Activated T-cell treated with anti-CD3 and anti-CD28 coated beads, Interleukin-2, amount 50 U/mL, for 24 hours (primary cell): ENCODE data around the gene GRK2.

Experiments
- DNase-seq: peaks from one replicate; pipeline ENCODE4 v3.0.0-alpha.2; 2020
- H3K27ac Mint-ChIP-seq: 2 replicates; pipeline ENCODE4 v1.8.0; 2020; ENCODE audit warnings: mild to moderate bottlenecking, mixed read lengths
- H3K27me3 Mint-ChIP-seq: 2 replicates; pipeline ENCODE4 v1.8.0; 2020; ENCODE audit warnings: mixed read lengths
- H3K36me3 Mint-ChIP-seq: 2 replicates; pipeline ENCODE4 v1.8.0; 2020; ENCODE audit warnings: low read depth, mixed read lengths
- H3K4me1 Mint-ChIP-seq: 2 replicates; pipeline ENCODE4 v1.8.0; 2020; ENCODE audit warnings: low read depth, mixed read lengths
- H3K4me3 Mint-ChIP-seq: 2 replicates; pipeline ENCODE4 v1.8.0; 2020; ENCODE audit warnings: mild to moderate bottlenecking, moderate library complexity, mixed read lengths
- H3K9me3 Mint-ChIP-seq: 2 replicates; pipeline ENCODE4 v1.8.0; 2020; ENCODE audit warnings: mixed read lengths

Gene GRK2

DNA sequence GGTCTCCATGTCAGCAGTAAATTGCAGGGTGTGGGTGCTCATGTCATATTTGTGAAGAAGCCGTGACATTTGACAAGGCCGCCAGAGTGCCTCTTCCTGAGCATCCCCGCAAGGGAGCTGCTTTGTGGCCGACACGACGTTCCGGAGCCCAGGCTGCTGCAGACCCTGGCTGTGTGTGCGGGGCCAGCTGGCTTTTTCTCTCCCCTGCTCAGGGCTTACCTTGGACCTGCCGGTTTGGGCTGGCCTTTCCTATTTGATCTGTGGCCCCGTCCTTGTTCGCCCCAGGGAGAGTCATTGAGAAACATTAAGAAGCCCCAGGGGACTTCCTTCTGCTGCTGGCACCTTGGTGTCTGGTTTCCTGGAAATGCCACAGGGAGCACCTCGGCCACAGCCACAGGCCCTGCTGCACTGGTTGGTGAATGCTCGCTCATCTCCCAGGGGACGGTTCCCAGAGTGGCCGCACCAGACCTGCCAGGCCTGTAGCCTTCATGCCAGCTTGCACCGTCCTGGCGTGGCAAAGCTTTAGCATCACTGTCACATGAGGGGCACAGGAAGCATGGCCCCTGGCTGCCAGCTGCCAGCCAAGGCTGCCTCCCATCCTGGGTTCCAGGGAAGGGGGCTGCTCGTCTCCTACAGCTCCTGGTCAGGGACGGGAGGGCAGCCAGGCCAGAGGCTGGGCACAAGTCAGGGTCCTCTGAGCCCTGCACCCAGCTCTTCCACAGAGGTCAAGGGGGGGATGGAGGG is 5.4 kb downstream of the GRK2 start:
- no peaks in the 10 kb centered on the region for H3K9me3 Mint-ChIP-seq
- H3K27me3 Mint-ChIP-seq: no peaks in the 10 kb centered on the region
- peaks cover 97% of the 10 kb centered on the region for H3K36me3 Mint-ChIP-seq
- H3K27ac Mint-ChIP-seq: peak overlapping the region; percentile 99
- H3K4me1 Mint-ChIP-seq: peaks cover 89% of the 10 kb centered on the region
- H3K4me3 Mint-ChIP-seq: peak overlapping the region; percentile 95
- peak; percentile 81 for DNase-seq

DNA sequence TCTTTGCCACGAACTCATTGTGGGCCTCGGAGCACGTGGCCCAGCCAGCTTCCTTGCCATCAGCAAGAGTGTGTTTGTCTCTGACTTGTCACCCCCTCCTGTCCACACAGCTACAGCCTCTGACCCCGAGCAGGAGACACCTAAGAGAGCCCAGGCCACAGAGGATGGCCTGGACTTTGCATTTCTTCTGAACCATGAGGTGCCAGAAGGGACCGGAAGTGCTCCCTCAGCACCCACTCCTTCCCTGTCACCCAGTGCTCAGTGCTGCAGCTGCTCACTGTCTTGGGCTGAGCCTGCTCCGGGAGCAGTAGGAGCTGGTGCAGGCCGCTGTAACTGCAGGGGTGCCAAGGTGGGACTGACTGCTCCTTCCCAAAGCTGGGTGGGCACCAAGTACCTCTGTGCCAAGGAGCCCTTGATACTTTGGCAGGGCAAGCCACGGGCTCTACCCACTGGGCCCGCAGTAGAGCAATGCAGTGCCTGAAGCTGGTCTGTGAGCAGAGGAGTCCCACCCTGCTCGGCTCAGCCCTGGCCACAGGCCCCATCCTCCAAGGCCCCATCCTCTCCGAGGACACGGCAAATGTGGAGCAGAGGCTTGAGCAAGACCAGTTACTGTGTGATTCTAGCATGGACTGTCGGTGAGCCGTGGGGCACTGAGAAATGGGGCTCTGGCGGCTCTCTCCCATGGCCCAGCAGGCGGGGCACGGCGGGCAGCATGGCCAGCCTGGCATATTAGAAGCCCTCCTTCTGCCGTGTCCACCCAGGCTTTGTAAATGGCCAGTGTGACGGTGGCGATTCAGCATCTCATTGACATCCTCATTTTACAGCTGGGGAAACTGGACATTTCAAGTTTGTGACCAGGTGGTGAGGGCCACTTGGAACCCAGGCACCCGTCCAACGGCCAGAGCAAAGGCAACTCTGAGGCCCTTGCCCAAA is 6.3 kb downstream of the GRK2 start:
- H3K36me3 Mint-ChIP-seq: peaks cover 99% of the 10 kb centered on the region
- peak; percentile 77 for DNase-seq
- peaks cover 98% of the 10 kb centered on the region for H3K4me1 Mint-ChIP-seq
- H3K4me3 Mint-ChIP-seq: peak overlapping the region; percentile 95
- no peaks in the 10 kb centered on the region for H3K9me3 Mint-ChIP-seq
- H3K27ac Mint-ChIP-seq: peak overlapping the region; percentile 99
- H3K27me3 Mint-ChIP-seq: no peaks in the 10 kb centered on the region

DNA sequence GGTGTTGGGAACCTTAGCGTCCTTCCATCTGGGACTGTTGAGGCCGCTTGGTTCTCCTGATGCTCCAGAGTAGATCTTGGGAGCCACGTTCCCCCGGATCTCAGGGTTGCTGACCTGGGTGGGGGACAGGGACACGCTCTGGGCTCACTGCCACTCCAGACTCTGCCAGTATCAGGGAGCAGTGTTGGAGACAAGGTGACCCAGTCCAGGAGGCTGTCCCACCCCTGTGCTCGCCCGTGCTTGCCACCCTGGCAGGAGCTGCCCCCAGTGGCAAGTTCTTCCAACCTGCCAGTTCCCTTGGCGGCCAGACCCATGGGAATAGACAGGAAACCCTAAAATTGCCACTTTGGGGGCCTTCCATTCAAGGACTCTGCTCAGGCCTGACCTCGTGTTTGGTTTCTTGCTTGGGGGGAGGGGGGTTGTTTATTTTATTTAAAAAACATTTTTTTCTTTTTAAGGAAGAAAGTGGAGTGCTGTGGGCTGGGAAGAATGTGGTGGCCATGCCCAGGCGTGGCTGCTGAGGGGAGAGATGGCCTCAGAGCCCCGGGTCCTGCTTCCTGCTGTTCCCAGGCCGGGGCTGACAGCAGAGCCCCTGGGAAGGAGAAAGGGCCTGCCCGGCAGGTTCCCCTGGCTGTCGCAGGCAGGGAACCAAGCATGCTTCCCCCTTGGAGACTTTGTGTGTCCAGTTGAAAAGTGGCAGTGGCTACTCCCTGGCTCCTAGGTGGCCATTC is 7.2 kb downstream of the GRK2 start:
- H3K4me1 Mint-ChIP-seq: peaks cover 99% of the 10 kb centered on the region
- peak; percentile 55 for DNase-seq
- no peaks in the 10 kb centered on the region for H3K9me3 Mint-ChIP-seq
- peaks cover 99% of the 10 kb centered on the region for H3K36me3 Mint-ChIP-seq
- no peaks in the 10 kb centered on the region for H3K27me3 Mint-ChIP-seq
- peak overlapping the region; percentile 99 for H3K27ac Mint-ChIP-seq
- peak overlapping the region; percentile 95 for H3K4me3 Mint-ChIP-seq

DNA sequence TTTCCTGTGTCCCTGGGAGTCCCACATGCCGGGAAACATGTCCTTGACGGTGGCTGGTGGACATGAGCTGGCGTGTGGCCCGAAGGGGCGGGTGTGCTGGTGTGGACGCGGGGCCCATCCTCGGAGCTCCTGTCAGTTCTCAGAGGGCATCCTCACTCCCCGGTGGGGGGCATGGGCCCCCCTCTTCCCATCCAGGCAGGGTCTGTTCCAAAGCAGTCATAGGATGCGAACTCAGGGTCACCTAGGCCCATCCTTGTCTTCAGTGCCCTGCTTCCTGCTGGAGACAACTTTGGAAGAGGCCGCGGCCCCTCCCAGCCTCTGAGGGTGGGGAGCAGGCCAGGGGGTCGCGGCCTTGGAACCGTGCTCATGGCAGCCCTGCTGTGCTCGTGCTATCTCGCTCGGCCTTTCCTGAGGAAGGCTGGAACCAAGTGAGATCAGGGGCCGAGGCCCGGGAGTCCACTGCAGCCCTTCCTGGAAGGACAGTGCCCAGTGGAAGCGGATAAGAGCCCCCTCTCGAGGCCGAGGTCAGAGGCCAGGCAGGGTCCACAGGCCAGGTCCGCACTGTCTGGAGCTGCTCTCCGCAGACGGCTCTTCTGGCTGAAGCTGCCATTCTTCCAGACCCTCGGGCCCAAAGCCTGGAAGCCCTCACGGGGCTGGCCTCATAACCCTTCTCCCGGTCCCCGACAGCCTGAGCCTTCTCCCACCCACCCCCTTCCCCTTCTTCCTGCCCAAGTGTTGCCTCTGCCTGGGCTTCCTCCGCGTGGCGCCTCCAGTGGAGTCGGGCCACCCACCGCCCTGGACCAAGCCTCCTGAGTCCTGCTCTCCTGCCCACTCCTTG is 8.7 kb downstream of the GRK2 start:
- peak; percentile 40 for DNase-seq
- Mint-ChIP-seq H3K9me3 (no peaks in the 10 kb centered on the region), H3K27ac (peak overlapping the region; percentile 99), H3K27me3 (no peaks in the 10 kb centered on the region), H3K36me3 (peaks cover 99% of the 10 kb centered on the region), H3K4me1 (peaks cover 98% of the 10 kb centered on the region), H3K4me3 (peak overlapping the region; percentile 95)

GRCh38 chr11:67275606-67276409 is 9.5 kb downstream of the GRK2 start:
- Mint-ChIP-seq H3K27ac (peak overlapping the region; percentile 99), H3K36me3 (peaks cover 99% of the 10 kb centered on the region), H3K9me3 (no peaks in the 10 kb centered on the region), H3K4me3 (peak overlapping the region; percentile 81), H3K27me3 (no peaks in the 10 kb centered on the region), H3K4me1 (peaks cover 94% of the 10 kb centered on the region)
- DNase-seq: peak; percentile 64

DNA sequence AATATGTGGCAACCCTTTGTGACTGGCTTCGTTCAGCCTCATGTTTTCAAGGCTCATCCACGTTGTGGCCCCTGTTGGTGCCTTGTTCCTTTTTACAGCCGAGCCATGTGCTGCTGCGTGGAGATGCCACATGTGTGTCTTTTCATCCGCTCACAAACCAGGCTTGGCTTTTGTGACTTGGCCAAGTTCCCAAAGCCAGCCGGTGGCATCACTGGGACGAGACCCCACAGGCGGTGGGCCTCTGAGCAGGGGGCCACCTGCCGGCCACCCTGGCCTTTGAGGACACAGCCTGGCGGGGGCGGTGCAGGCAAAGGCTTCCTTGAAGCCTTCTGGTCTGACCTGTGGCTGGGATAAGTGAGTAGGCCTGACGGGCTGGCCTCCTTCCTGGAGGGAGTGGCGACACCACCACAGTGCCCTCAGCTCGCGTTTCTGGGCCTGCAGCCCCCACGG is 10.5 kb downstream of the GRK2 start:
- Mint-ChIP-seq H3K9me3 (no peaks in the 10 kb centered on the region), H3K36me3 (peaks cover 99% of the 10 kb centered on the region), H3K27ac (peak overlapping the region; percentile 99), H3K4me3 (peak overlapping the region; percentile 81), H3K27me3 (no peaks in the 10 kb centered on the region), H3K4me1 (peaks cover 84% of the 10 kb centered on the region)
- DNase-seq: peak; percentile 81

GRCh38 chr11:67277231-67277961 is 11.1 kb downstream of the GRK2 start:
- Mint-ChIP-seq H3K27ac (peak overlapping the region; percentile 99), H3K27me3 (no peaks in the 10 kb centered on the region), H3K4me1 (peaks cover 79% of the 10 kb centered on the region), H3K9me3 (no peaks in the 10 kb centered on the region), H3K4me3 (peak overlapping the region; percentile 81), H3K36me3 (peaks cover 98% of the 10 kb centered on the region)
- DNase-seq: peak; percentile 89

DNA sequence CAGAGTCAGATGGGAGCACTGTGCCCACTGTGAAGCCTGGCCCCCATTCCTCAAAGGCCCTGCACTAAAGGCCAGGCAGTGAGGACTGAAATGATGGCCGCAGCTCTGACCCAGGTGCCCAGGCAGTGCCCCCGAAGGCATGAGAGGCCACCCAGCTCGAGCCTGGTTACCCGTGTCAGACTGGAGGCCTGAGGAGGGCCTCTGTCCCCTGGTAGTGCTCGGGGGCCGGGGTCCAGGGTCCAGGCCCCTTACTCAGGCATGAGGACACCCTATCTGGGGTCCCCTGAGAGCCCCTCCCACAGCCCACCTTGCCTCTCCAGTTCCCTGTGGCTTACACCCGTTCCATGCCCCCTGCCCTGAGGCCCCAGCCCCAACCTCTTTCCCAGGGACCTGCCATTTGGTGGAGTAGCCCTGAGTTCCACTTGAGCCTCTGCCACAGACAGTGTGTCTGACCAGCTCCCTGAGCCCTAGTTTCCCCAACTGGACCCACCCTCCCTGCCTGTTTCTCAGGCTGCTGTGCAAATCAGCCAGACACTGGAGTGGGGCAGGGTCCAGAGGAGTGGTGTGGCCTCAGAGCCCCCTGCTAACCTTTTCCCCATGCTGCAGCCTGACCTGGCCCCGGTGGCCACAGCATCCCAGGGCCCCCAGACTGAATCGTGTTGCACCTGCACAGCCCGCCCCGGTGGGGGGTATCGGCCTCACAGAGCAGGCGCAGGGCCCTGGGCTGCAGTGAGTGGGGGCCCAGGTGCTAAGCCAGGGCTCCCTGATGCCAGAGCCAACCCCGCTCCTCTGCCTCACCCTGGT is 12.1 kb downstream of the GRK2 start:
- no peaks in the 10 kb centered on the region for H3K27me3 Mint-ChIP-seq
- no peak for DNase-seq
- peak overlapping the region; percentile 81 for H3K4me3 Mint-ChIP-seq
- H3K27ac Mint-ChIP-seq: peak overlapping the region; percentile 99
- no peaks in the 10 kb centered on the region for H3K9me3 Mint-ChIP-seq
- H3K4me1 Mint-ChIP-seq: peaks cover 72% of the 10 kb centered on the region
- H3K36me3 Mint-ChIP-seq: peaks cover 98% of the 10 kb centered on the region

DNA sequence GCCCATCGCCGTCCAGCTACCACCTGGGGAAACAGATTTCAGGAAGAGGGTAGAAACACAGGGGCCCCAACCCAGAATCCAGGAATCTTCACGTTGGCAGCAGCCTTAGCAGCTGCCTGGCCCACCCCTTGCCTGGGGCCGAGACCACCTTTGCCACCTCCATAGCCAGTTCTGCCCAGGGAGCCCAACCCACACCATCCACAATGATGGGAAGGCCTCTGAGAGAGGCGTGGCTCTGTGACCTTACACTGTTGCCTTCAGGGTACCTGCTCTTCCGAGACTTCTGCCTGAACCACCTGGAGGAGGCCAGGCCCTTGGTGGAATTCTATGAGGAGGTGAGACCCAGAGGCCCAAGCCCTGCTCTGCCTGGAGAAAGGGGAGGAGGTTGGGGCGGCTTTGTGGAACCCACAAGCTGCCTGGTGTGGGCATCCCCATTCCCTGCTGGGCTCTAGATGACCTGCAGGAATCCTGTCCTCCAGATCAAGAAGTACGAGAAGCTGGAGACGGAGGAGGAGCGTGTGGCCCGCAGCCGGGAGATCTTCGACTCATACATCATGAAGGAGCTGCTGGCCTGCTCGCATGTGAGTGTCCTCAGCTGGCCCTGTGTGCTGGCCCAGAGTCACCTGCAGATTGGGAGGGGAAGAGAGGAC is 12.8 kb downstream of the GRK2 start:
- DNase-seq: no peak
- peak overlapping the region; percentile 12 for H3K4me3 Mint-ChIP-seq
- H3K27me3 Mint-ChIP-seq: no peaks in the 10 kb centered on the region
- peaks cover 98% of the 10 kb centered on the region for H3K36me3 Mint-ChIP-seq
- peak overlapping the region; percentile 99 for H3K27ac Mint-ChIP-seq
- peaks cover 69% of the 10 kb centered on the region for H3K4me1 Mint-ChIP-seq
- no peaks in the 10 kb centered on the region for H3K9me3 Mint-ChIP-seq

DNA sequence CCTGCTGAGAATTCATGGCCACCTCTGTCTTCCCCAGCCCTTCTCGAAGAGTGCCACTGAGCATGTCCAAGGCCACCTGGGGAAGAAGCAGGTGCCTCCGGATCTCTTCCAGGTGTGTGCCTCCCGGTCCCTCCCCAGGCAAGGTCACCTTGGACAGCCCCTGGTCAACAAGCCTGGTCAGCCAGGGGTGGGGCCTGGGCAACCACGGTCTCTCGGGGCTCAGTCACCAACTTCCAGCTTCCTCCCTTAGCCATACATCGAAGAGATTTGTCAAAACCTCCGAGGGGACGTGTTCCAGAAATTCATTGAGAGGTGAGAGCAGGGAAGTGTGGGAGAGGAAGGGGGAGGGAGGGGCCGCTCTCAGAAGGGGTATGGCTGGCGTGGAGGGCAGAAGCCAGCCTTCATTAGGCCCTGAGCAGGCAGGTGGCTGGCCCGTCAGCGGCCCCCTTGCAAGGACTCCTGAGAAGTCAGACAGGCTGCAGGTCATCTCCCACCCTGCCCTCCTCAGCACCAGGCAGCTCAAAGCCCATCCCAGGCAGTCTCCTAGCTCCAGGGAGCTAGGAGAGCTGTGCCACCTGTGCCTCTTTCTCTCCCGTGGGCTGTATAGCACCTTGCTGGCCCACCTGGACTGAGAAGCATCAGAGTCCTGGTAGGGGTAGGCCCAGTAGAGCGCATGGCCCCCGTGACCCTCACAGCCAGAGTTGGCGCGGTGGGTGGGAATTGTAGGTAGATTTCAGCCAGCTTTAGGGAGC is 13.5 kb downstream of the GRK2 start:
- peak overlapping the region; percentile 99 for H3K27ac Mint-ChIP-seq
- no peaks in the 10 kb centered on the region for H3K9me3 Mint-ChIP-seq
- H3K4me3 Mint-ChIP-seq: no peak overlapping the region
- no peaks in the 10 kb centered on the region for H3K27me3 Mint-ChIP-seq
- DNase-seq: no peak
- H3K36me3 Mint-ChIP-seq: peaks cover 98% of the 10 kb centered on the region
- H3K4me1 Mint-ChIP-seq: peaks cover 64% of the 10 kb centered on the region

DNA sequence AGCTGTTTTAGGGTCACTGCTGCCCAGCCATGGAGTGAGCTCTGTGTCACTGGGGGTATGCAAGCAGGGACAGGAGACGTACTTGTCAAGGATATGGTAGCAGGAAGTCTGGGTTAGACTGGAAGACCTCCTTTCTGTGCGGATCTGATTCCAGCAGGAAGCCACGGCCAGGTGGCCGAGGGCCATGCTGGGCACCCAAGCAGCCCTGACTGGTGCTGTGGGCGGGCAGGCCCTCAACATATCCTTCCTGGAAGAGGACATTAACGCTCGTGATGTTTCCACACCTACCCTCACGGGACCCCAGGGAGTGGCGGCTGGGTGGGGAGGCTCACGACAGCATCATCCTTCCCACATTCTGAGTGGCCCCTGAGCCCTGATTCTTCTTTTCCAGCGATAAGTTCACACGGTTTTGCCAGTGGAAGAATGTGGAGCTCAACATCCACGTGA is 14.1 kb downstream of the GRK2 start:
- peaks cover 97% of the 10 kb centered on the region for H3K36me3 Mint-ChIP-seq

More for the DNA sequence above, 14.1 kb downstream of the GRK2 start:
- Mint-ChIP-seq H3K4me1 (peaks cover 62% of the 10 kb centered on the region), H3K27me3 (no peaks in the 10 kb centered on the region), H3K27ac (peak overlapping the region; percentile 89), H3K9me3 (no peaks in the 10 kb centered on the region), H3K4me3 (no peak overlapping the region)
- DNase-seq: no peak
